Tibial nerve (tissue), 4 donors: ENCODE data around the gene SLC6A8. TPM values are rescaled to one million over a fixed set of nuclear protein-coding genes. Genes with fewer than 3 reads are reported as not detected.
A peak's percentile ranks its signal among the peaks of the same experiment; 100 is the strongest.
"Not testable (repeated sequence)": the region's sequence is repeated elsewhere in the genome, so short reads cannot be mapped to it uniquely, and the experiment has no call there.

Source experiments
- DNase-seq, 2 donors: peaks; one replicate each; pipeline ENCODE4 v3.0.0-alpha.2; 2019; ENCODE audit warnings: low spot score in 2 of 2
- H3K27ac ChIP-seq, 4 donors: fragments of 200-600 bp; sonication (generic) in 3 of 4; one replicate each; pipeline ENCODE4 v1.5.1; 2017 to 2019; ENCODE audit warnings: mild to moderate bottlenecking in 1 of 4
- H3K27me3 ChIP-seq, 2 donors: fragments of 200-600 bp; sonication (generic) in 1 of 2; one replicate each; pipeline versions ENCODE4 v1.5.1 to v1.6.0; 2017 to 2019
- H3K36me3 ChIP-seq, 3 donors: fragments of 200-600 bp; sonication (generic); one replicate each; pipeline ENCODE4 v1.5.1; 2018 to 2019
- H3K4me1 ChIP-seq, 4 donors: fragments of 200-600 bp; sonication (generic) in 3 of 4; one replicate each; pipeline ENCODE4 v1.5.1; 2017 to 2019
- H3K4me3 ChIP-seq, 4 donors: fragments of 200-600 bp; sonication (generic) in 3 of 4; one replicate each; pipeline ENCODE4 v1.5.1; 2017 to 2019; ENCODE audit warnings: mild to moderate bottlenecking in 1 of 4, moderate library complexity in 1 of 4
- H3K9me3 ChIP-seq, 4 donors: fragments of 200-600 bp; sonication (generic) in 3 of 4; one replicate each; pipeline ENCODE4 v1.5.1; 2017 to 2019
- CTCF ChIP-seq, 5 experiments: fragments of 200-600 bp in 3 of 5; fragments of 450-650 bp in 2 of 5; sonication (generic) in 3 of 5; IDR thresholded peaks; one replicate each; pipeline ENCODE4 v1.5.1; 2016 to 2019; ENCODE audit warnings: antibody characterized with exemption in 5 of 5, mild to moderate bottlenecking in 3 of 5, moderate library complexity in 2 of 5
- EP300 ChIP-seq, 2 donors: sonication (generic); formaldehyde crosslinking; IDR thresholded peaks; one replicate each; pipeline ENCODE4 v1.6.1; 2017; ENCODE audit warnings: antibody characterized with exemption in 2 of 2, mild to moderate bottlenecking in 1 of 2
- POLR2A ChIP-seq, 2 donors: fragments of 450-650 bp; IDR thresholded peaks; one replicate each; pipeline ENCODE4 v1.6.1; 2017; ENCODE audit warnings: antibody characterized with exemption in 2 of 2, mild to moderate bottlenecking in 2 of 2, moderate library complexity in 2 of 2
- WGBS, 2 donors: methylation state at CpG; one replicate each; pipeline ENCODE4 v1.1.5; 2018; 5-methylcytosine and 5-hydroxymethylcytosine counted together
- total RNA-seq, 4 donors: library from RNA; depleted of rRNA; stranded (reverse); fragments of >200 nt; gene quantifications; one replicate each; pipeline ENCODE4 v1.1.0, GENCODE V29; 2016

SLC6A8 gene
- total RNA-seq, 4 donors from 2014 or later = 14.4 to 26.7 (median 21.9) TPM

- Histone ChIP-seq H3K36me3 (peaks cover 0 to 56% (median 0%) of the 10 kb centered on the region in 3 donors), H3K4me1 (peaks cover 0 to 2% (median 0%) of the 10 kb centered on the region in 4 donors), H3K27ac (no peak overlapping the region), H3K27me3 (no peaks in the 10 kb centered on the region), H3K9me3 (no peaks in the 10 kb centered on the region), H3K4me3 (no peak overlapping the region)
- 78% methylated on average over 7 to 15 of the region's 16 CpGs for WGBS, 2 donors
- no peak for DNase-seq
- no peak for TF ChIP-seq CTCF (IDR thresholded peaks at IDR 0.05)
- no peak for TF ChIP-seq EP300 (IDR thresholded peaks at IDR 0.05)
- no peak for TF ChIP-seq POLR2A (IDR thresholded peaks at IDR 0.05)
Measured at GRCh38 chrX:153697924-153698865, 10.5 kb downstream of the SLC6A8 start.

- WGBS, 2 donors = 88% methylated on average over 16 of the region's 16 CpGs; no CpG with 5 or more reads in 1 of the 2 donors
- DNase-seq, H3K4me3 ChIP-seq, H3K9me3 ChIP-seq, H3K4me1 ChIP-seq, H3K27me3 ChIP-seq: not testable (repeated sequence)
- H3K36me3 ChIP-seq = peaks cover 0 to 50% (median 0%) of the 10 kb centered on the region in 3 donors
- peak overlapping the region in 1 of 4 donors; percentile 26 for H3K27ac ChIP-seq
Measured at GRCh38 chrX:153699210-153699783, 11.6 kb downstream of the SLC6A8 start.

GRCh38 chrX:153699784-153700371 lies 12.2 kb downstream of the SLC6A8 start:
- H3K27me3 ChIP-seq, DNase-seq, H3K4me3 ChIP-seq, H3K4me1 ChIP-seq, H3K9me3 ChIP-seq: not testable (repeated sequence)
- Histone ChIP-seq H3K36me3 (peaks cover 0 to 44% (median 0%) of the 10 kb centered on the region in 3 donors), H3K27ac (peak overlapping the region in 3 of 4 donors; percentile 24 to 45 (median 41))
- WGBS, 2 donors = 73% methylated on average over 15 of the region's 18 CpGs; no CpG with 5 or more reads in 1 of the 2 donors

GRCh38 chrX:153700376-153700945 lies 12.7 kb downstream of the SLC6A8 start:
- Histone ChIP-seq H3K4me3 (no peak overlapping the region), H3K9me3 (no peaks in the 10 kb centered on the region), H3K27me3 (no peaks in the 10 kb centered on the region), H3K36me3 (peaks cover 0 to 40% (median 0%) of the 10 kb centered on the region in 3 donors), H3K27ac (peak overlapping the region in 3 of 4 donors; percentile 24 to 45 (median 41)), H3K4me1 (peaks cover 0 to 7% (median 0%) of the 10 kb centered on the region in 4 donors)
- TF ChIP-seq POLR2A (IDR thresholded peaks at IDR 0.05) (no peak), CTCF (IDR thresholded peaks at IDR 0.05) (no peak)
- no peak for DNase-seq
- 65 to 79% methylated on average over 12 to 15 of the region's 15 CpGs for WGBS, 2 donors

GRCh38 chrX:153700967-153701366 lies 13.2 kb downstream of the SLC6A8 start:
- Histone ChIP-seq H3K27me3 (no peaks in the 10 kb centered on the region), H3K36me3 (peaks cover 0 to 40% (median 0%) of the 10 kb centered on the region in 3 donors), H3K4me1 (peaks cover 0 to 7% (median 0%) of the 10 kb centered on the region in 4 donors), H3K27ac (peak overlapping the region in 1 of 4 donors; percentile 45), H3K4me3 (no peak overlapping the region), H3K9me3 (no peaks in the 10 kb centered on the region)
- TF ChIP-seq EP300 (IDR thresholded peaks at IDR 0.05) (no peak), POLR2A (IDR thresholded peaks at IDR 0.05) (no peak), CTCF (IDR thresholded peaks at IDR 0.05) (no peak)
- no peak for DNase-seq
- 65 to 80% methylated on average over 1 to 6 of the region's 6 CpGs for WGBS, 2 donors
